HG03196 (cell line): ENCODE results near the gene WDR18.

Source experiments
- ATAC-seq: cut with Tn5 transposase; IDR thresholded peaks from one replicate; pipeline ENCODE4 v1.9.1; 2021; ENCODE audit not compliant: unreplicated experiment

The WDR18 gene

DNA sequence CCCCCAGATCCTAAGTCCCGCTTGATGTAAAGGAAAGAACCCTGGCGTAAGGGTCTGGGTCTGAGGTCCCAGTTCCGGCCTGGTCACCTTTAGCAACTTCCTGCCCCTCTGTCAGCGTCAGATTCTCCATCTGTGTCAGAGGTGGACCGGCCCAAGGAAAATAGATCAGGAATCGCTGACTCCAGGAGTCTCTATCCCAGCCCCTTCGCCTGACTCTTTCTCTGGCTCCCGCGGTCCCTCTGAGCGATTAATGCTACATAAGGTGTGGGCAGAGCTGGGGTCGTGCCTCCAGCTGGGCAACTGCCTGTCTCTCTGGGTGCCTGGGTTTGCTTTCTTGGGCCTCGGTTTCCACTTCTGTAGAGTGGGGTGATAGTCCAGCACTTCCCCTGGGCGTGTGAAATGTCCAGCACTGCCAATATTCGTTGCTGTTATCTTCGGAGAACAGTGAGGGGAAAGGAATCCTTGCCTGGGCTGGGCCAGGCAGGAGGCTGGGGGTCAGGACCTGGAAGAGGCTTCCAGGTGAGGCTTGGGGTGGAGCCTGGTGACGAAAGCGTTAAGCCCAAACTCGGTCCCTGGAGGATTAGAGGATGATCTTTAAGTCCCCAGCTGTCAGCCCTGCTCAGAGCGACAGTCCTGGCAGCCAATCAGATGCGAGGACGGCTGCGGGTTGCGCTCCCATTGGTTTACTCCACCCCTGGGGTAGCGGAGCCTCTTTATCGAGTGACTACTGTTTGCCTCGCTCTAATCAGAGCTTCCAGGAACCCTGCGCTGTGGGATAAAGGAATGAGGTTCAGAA, 56.5 kb downstream of the WDR18 start:
- peak; percentile 41 for ATAC-seq

- ATAC-seq = no peak
Observed at GRCh38 chr19:1041272-1041834, 57.2 kb downstream of the WDR18 start.

- ATAC-seq = no peak
Observed at GRCh38 chr19:1041835-1042685, 57.9 kb downstream of the WDR18 start.

DNA sequence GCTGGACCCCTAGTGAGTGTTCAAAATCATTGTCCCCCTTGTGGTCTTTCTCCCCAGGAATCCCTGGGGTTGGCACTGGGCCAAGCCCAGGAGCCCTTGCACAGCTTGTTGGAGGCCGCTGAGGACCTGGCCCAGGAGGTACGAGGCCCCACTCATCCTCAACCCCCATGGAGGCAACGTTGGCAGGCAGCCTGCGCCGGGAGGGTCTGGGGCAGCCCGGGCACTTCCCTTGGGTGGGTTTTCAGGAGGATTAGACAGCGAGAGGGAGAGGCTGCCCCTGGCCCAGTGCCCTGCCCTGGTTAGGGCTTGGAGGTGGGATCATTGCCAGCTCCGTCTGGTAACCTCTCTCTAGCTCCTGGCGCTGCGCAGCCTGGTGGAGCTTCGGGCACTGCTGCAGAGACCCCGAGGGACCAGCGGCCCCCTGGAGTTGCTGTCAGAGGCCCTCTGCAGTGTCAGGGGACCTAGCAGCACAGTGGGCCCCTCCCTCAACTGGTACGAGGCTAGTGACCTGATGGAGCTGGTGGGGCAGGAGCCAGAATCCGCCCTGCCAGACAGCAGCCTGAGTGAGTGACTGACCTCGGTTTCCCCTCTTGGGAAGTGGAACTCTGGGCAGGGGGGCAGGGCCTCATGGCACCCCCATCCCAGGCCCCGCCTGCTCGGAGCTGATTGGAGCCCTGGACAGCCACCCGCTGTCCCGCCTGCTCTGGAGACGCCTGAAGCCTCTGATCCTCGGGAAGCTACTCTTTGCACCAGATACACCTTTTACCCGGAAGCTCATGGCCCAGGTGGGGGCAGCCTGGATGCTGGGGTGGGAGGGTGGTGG, 58.8 kb downstream of the WDR18 start:
- ATAC-seq = no peak
